Mucosa of rectum (tissue), 2 donors: ENCODE measurements around the gene ABCA9.
"Not testable (repeated sequence)": the region's sequence is repeated elsewhere in the genome, so short reads cannot be mapped to it uniquely, and the experiment has no call there.

Experiments
- H3K27ac ChIP-seq, 2 donors: one replicate each; pipeline ENCODE4 v1.7.0; 2013; ENCODE audit warnings: inconsistent platforms in 2 of 2, low read depth in 2 of 2, low read length in 2 of 2
- H3K27me3 ChIP-seq, 2 donors: one replicate each; pipeline ENCODE4 v1.7.0; 2013; ENCODE audit warnings: low read length in 2 of 2; ENCODE audit not compliant: control insufficient read depth in 2 of 2, insufficient read depth in 2 of 2
- H3K36me3 ChIP-seq, 2 donors: one replicate each; pipeline ENCODE4 v1.7.0; 2013; ENCODE audit warnings: low read length in 2 of 2; ENCODE audit not compliant: control insufficient read depth in 2 of 2, insufficient read depth in 2 of 2
- H3K4me1 ChIP-seq, 2 donors: one replicate each; pipeline ENCODE4 v1.7.0; 2013; ENCODE audit warnings: low read length in 2 of 2, mild to moderate bottlenecking in 1 of 2; ENCODE audit not compliant: control insufficient read depth in 2 of 2, insufficient read depth in 2 of 2
- H3K4me3 ChIP-seq, 2 donors: one replicate each; pipeline ENCODE4 v1.7.0; 2013; ENCODE audit warnings: low read length in 2 of 2
- H3K9ac ChIP-seq, 2 donors: one replicate each; pipeline ENCODE4 v1.7.0; 2013; ENCODE audit warnings: low read length in 2 of 2, low read depth in 1 of 2, mild to moderate bottlenecking in 1 of 2
- H3K9me3 ChIP-seq, 2 donors: one replicate each; pipeline ENCODE4 v1.7.0; 2013; ENCODE audit warnings: low read length in 2 of 2; ENCODE audit not compliant: control insufficient read depth in 2 of 2
- donor health status: healthy.
- donor health status: Normal muscosa, but diverticular disease.

ABCA9 gene

GRCh38 chr17:68987966-68988365 lies 72.8 kb downstream of the ABCA9 start:
- Histone ChIP-seq H3K36me3 (no peaks in the 10 kb centered on the region), H3K4me3 (no peak overlapping the region), H3K27ac (no peak overlapping the region), H3K27me3 (no peaks in the 10 kb centered on the region), H3K9ac (no peak overlapping the region), H3K4me1 (no peaks in the 10 kb centered on the region), H3K9me3 (no peaks in the 10 kb centered on the region)

GRCh38 chr17:68981288-68981687 lies 79.4 kb downstream of the ABCA9 start:
- H3K9me3 ChIP-seq, result no peaks in the 10 kb centered on the region
- no peaks in the 10 kb centered on the region for H3K4me1 ChIP-seq
- H3K4me3 ChIP-seq, result no peak overlapping the region
- no peaks in the 10 kb centered on the region for H3K36me3 ChIP-seq
- H3K27ac ChIP-seq, result no peak overlapping the region
- no peak overlapping the region for H3K9ac ChIP-seq
- no peaks in the 10 kb centered on the region for H3K27me3 ChIP-seq

- H3K27me3 ChIP-seq, result no peaks in the 10 kb centered on the region
- H3K4me1 ChIP-seq, result no peaks in the 10 kb centered on the region
- H3K36me3 ChIP-seq, result no peaks in the 10 kb centered on the region
- H3K9me3 ChIP-seq, result no peaks in the 10 kb centered on the region
- H3K9ac ChIP-seq, result no peak overlapping the region
- H3K27ac ChIP-seq, result no peak overlapping the region
- no peak overlapping the region for H3K4me3 ChIP-seq
Measured at GRCh38 chr17:68973098-68973846, 87.5 kb downstream of the ABCA9 start.

GRCh38 chr17:68972119-68972704 lies 88.5 kb downstream of the ABCA9 start:
- Histone ChIP-seq H3K9me3 (no peaks in the 10 kb centered on the region), H3K4me3 (no peak overlapping the region), H3K36me3 (no peaks in the 10 kb centered on the region), H3K4me1 (no peaks in the 10 kb centered on the region), H3K27me3 (no peaks in the 10 kb centered on the region), H3K9ac (no peak overlapping the region), H3K27ac (no peak overlapping the region)

- Histone ChIP-seq H3K4me1 (no peaks in the 10 kb centered on the region), H3K36me3 (no peaks in the 10 kb centered on the region), H3K27me3 (no peaks in the 10 kb centered on the region), H3K9ac (no peak overlapping the region), H3K4me3 (no peak overlapping the region), H3K27ac (no peak overlapping the region), H3K9me3 (no peaks in the 10 kb centered on the region)
Measured at GRCh38 chr17:68969101-68969500, 91.6 kb downstream of the ABCA9 start.

GRCh38 chr17:68963958-68964357 lies 96.8 kb downstream of the ABCA9 start:
- Histone ChIP-seq H3K9me3 (no peaks in the 10 kb centered on the region), H3K27ac (no peak overlapping the region), H3K9ac (no peak overlapping the region), H3K4me1 (no peaks in the 10 kb centered on the region), H3K4me3 (no peak overlapping the region), H3K27me3 (no peaks in the 10 kb centered on the region), H3K36me3 (no peaks in the 10 kb centered on the region)

GRCh38 chr17:68961214-68961882 lies 99.4 kb downstream of the ABCA9 start:
- no peaks in the 10 kb centered on the region for H3K9me3 ChIP-seq
- no peaks in the 10 kb centered on the region for H3K4me1 ChIP-seq
- H3K27ac ChIP-seq, result no peak overlapping the region
- H3K9ac ChIP-seq, result no peak overlapping the region
- no peak overlapping the region for H3K4me3 ChIP-seq
- H3K27me3 ChIP-seq, result no peaks in the 10 kb centered on the region
- H3K36me3 ChIP-seq, result no peaks in the 10 kb centered on the region

- not testable (repeated sequence) for H3K4me1 ChIP-seq, H3K36me3 ChIP-seq, H3K27ac ChIP-seq, H3K27me3 ChIP-seq, H3K9ac ChIP-seq, H3K4me3 ChIP-seq, H3K9me3 ChIP-seq
Measured at GRCh38 chr17:68959117-68959516, 101.6 kb downstream of the ABCA9 start.

- H3K4me1 ChIP-seq, result no peaks in the 10 kb centered on the region
- H3K27me3 ChIP-seq, result no peaks in the 10 kb centered on the region
- H3K36me3 ChIP-seq, result no peaks in the 10 kb centered on the region
- H3K9me3 ChIP-seq, result no peaks in the 10 kb centered on the region
- H3K27ac ChIP-seq, result no peak overlapping the region
- H3K9ac ChIP-seq, result no peak overlapping the region
- H3K4me3 ChIP-seq, result no peak overlapping the region
Measured at GRCh38 chr17:68957944-68958343, 102.8 kb downstream of the ABCA9 start.

GRCh38 chr17:68955181-68955841 lies 105.4 kb downstream of the ABCA9 start, which contains the start of gene ABCA8:
ABCA8 (minus strand) TSS chr17:68955392; CDS start chr17:68942034, 13,358 bp downstream.
- no peaks in the 10 kb centered on the region for H3K27me3 ChIP-seq
- H3K9ac ChIP-seq, result no peak within 1 kb of the TSS
- H3K27ac ChIP-seq, result no peak within 1 kb of the TSS
- no peaks in the 10 kb centered on the region for H3K36me3 ChIP-seq
- no peaks in the 10 kb centered on the region for H3K4me1 ChIP-seq
- no peaks in the 10 kb centered on the region for H3K9me3 ChIP-seq
- H3K4me3 ChIP-seq, result peak within 1 kb of the TSS; percentile 4 to 37
